ENCODE results near the gene COL13A1. TPM values are rescaled to one million over a fixed set of nuclear protein-coding genes. Genes with fewer than 3 reads are reported as not detected.

The COL13A1 gene
- total RNA-seq, 1 donor from 2014 or later = 2.5 TPM

DNA sequence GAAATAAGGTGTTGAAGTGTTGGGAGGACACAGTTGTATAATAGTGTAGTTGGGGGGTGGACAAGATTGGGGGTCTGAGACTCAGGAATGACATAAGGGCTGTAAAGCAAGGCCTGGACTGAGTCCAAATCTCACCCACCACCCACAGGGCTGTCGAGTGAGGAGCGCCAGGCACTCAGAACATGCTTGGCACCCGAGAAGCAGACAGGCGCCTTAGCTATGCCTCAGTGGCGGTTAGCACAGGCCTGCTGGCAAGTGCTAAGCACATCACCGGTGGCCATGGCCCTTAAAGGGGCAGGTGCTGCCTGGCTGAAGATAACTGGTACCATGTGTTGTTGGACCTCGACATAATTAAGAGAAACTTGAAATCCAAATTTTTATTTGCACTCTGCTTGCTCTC, 90.7 kb downstream of the COL13A1 start:
- TF ChIP-seq, protein P1, sequence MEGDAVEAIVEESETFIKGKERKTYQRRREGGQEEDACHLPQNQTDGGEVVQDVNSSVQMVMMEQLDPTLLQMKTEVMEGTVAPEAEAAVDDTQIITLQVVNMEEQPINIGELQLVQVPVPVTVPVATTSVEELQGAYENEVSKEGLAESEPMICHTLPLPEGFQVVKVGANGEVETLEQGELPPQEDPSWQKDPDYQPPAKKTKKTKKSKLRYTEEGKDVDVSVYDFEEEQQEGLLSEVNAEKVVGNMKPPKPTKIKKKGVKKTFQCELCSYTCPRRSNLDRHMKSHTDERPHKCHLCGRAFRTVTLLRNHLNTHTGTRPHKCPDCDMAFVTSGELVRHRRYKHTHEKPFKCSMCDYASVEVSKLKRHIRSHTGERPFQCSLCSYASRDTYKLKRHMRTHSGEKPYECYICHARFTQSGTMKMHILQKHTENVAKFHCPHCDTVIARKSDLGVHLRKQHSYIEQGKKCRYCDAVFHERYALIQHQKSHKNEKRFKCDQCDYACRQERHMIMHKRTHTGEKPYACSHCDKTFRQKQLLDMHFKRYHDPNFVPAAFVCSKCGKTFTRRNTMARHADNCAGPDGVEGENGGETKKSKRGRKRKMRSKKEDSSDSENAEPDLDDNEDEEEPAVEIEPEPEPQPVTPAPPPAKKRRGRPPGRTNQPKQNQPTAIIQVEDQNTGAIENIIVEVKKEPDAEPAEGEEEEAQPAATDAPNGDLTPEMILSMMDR (IDR thresholded peaks at IDR 0.05; ENCODE audit: borderline replicate concordance) = no peak
- intact Hi-C loops (cut with micrococcal nuclease) = no loop called here
- H3K9me3 ChIP-seq (replicated peaks) = no peaks in the 10 kb centered on the region

DNA sequence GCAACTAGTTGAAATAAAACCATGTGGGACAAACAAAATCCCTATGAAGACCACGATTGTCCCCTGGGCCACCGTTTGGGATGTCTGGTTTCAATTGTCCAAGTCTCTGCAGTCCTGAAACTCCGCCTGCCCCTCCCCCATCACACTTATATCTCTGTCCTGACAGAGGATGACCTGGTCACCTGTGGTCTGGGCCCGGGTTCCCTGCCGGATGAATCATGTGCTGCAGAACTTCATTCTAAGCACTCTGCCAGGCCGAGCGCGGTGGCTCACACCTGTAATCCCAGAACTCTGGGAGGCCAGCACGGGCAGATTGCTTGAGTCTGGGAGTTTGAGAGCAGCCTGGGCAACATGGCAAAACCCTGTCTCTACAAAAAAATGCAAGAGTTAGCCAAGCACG, 91.1 kb downstream of the COL13A1 start:
- H3K27me3 ChIP-seq (ENCODE audit: low read depth) = no peaks in the 10 kb centered on the region
- H3K27ac ChIP-seq (replicated peaks) = no peak overlapping the region
- H3K9me3 ChIP-seq (replicated peaks) = no peaks in the 10 kb centered on the region
- H3K4me3 ChIP-seq = no peak overlapping the region
- DNase-seq = no peak
- intact Hi-C loops (cut with micrococcal nuclease) = no loop called here
- H3K4me1 ChIP-seq = no peaks in the 10 kb centered on the region
- TF ChIP-seq, protein P1 (IDR thresholded peaks at IDR 0.05; ENCODE audit: borderline replicate concordance) = no peak
- no peaks in the 10 kb centered on the region for H3K36me3 ChIP-seq

More for the DNA sequence above, 90.7 kb downstream of the COL13A1 start:
- Histone ChIP-seq H3K4me1 (no peaks in the 10 kb centered on the region), H3K36me3 (no peaks in the 10 kb centered on the region), H3K27me3 (ENCODE audit: low read depth) (no peaks in the 10 kb centered on the region), H3K4me3 (no peak overlapping the region), H3K27ac (replicated peaks) (no peak overlapping the region)
- DNase-seq = no peak

DNA sequence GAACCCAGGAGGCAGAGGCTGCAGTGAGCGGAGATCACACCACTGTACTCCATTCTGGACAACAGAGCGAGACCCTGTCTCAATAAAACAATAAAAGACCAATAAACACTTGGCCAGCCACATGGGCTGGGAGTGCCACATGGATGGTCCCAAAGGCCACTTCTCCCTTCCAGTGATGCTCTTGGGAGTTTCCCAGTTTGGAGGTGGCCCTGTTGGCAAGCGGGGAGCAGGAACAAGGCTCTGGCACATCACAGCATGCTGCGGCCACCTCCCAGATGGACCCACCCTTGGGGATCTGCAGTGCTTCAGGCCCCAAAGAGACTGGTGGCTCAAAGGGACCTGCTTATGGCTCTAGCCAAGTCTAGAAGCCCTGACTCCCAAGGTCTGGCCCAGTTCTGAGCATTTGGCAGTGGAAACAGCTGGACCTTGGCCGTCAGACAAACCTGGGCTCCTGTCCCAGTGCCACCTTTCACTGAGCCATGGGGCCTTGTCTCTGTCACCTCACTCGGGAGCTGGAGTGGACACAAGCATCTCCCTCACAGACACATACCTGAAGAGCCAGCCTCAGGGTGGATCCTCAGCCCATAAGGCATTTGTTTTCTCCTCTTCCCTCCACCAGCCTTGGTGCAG, 91.7 kb downstream of the COL13A1 start:
- no peak overlapping the region for H3K27ac ChIP-seq (replicated peaks)
- H3K4me1 ChIP-seq = no peaks in the 10 kb centered on the region
- no peaks in the 10 kb centered on the region for H3K9me3 ChIP-seq (replicated peaks)
- H3K4me3 ChIP-seq = no peak overlapping the region
- no peak for DNase-seq
- no peaks in the 10 kb centered on the region for H3K36me3 ChIP-seq
- intact Hi-C loops (cut with micrococcal nuclease) = no loop called here
- H3K27me3 ChIP-seq (ENCODE audit: low read depth) = no peaks in the 10 kb centered on the region
- TF ChIP-seq, protein P1 (IDR thresholded peaks at IDR 0.05; ENCODE audit: borderline replicate concordance) = no peak

GRCh38 chr10:69894156-69894555, 92.5 kb downstream of the COL13A1 start:
- TF ChIP-seq, protein P1 (IDR thresholded peaks at IDR 0.05; ENCODE audit: borderline replicate concordance) = no peak
- no peaks in the 10 kb centered on the region for H3K4me1 ChIP-seq
- H3K27ac ChIP-seq (replicated peaks) = no peak overlapping the region
- no peaks in the 10 kb centered on the region for H3K9me3 ChIP-seq (replicated peaks)
- H3K4me3 ChIP-seq = no peak overlapping the region
- intact Hi-C loops (cut with micrococcal nuclease) = no loop called here
- no peak for DNase-seq
- H3K36me3 ChIP-seq = no peaks in the 10 kb centered on the region
- H3K27me3 ChIP-seq (ENCODE audit: low read depth) = no peaks in the 10 kb centered on the region

DNA sequence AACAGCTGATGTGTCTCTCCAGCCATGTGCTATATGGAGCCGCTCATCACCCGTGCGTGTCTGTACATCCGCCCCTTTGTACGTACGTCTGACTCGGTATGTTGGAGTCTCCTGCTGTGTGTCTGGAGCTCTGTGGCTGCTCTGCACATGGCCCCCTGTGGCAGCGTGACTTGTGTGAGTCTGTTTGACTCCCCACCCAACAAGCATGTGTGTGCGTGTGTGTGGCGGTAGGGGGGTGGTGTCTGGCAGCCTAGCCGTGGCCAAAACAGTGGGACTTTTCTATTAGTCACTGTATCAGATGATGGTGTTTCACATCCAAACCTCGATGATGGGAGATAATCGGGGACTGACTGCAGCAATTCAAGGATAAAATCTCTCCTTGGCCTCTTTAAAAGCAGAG, 94.1 kb downstream of the COL13A1 start:
- Histone ChIP-seq H3K27me3 (ENCODE audit: low read depth) (no peaks in the 10 kb centered on the region), H3K36me3 (no peaks in the 10 kb centered on the region), H3K27ac (replicated peaks) (no peak overlapping the region), H3K9me3 (replicated peaks) (no peaks in the 10 kb centered on the region), H3K4me1 (no peaks in the 10 kb centered on the region), H3K4me3 (no peak overlapping the region)
- intact Hi-C loops (cut with micrococcal nuclease) = no loop called here
- no peak for DNase-seq
- TF ChIP-seq, protein P1 (IDR thresholded peaks at IDR 0.05; ENCODE audit: borderline replicate concordance) = no peak
